ENCODE measurements around the gene LPAR3. TPM values are rescaled to one million over a fixed set of nuclear protein-coding genes. Genes with fewer than 3 reads are reported as not detected.
"Not testable (repeated sequence)": the region's sequence is repeated elsewhere in the genome, so short reads cannot be mapped to it uniquely, and the experiment has no call there.

Gene LPAR3
- total RNA-seq, 1 donor from 2014 or later: not detected

DNA sequence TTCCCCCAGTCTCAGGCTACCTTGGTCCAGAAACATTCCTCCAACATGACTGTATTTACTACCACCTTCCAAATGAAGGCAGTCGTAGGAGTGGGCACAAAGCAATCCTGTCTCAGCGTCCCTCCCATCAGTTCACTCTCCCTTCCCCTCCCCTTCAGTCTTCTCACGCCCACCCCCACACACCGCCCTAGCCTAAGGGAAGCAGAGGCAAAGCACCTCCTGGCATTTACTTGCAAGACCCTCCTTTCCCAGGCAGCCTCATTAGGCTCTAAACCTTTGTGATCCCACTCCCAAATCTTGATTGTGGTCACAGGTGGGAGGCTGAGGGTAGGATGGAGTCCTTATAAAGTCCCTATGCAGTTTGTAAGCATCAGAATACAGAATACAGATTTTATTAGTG lies 23.9 kb upstream of the LPAR3 start:
- H3K9me3 Mint-ChIP-seq (ENCODE audit: low read depth): no peaks in the 10 kb centered on the region
- no peak for TF ChIP-seq CTCF (IDR thresholded peaks at IDR 0.05)
- DNase-seq (ENCODE audit: low spot score): no peak
- no peak overlapping the region for H3K4me3 Mint-ChIP-seq (ENCODE audit: unreplicated experiment)
- H3K27ac Mint-ChIP-seq (ENCODE audit: unreplicated experiment): no peak overlapping the region
- H3K27me3 Mint-ChIP-seq (ENCODE audit: low read depth): peaks cover 46% of the 10 kb centered on the region
- H3K36me3 Mint-ChIP-seq (ENCODE audit: low read depth): no peaks in the 10 kb centered on the region
- H3K4me1 Mint-ChIP-seq (ENCODE audit: low read depth): no peaks in the 10 kb centered on the region

DNA sequence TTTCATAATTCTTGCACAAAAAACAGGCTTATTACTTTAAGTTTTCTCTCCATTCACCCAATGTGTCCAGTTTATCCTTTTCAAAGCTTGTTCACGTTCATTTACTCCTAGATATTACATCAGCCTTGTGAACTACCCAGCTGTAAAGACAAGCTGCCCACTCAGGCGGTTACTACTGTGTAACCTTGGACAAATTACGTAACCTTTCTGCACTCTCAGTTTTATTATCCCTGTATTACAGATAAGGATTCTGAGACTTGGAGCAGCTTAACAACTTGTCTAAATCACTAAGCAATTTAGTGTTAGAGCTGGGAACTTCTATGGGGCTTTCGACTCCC lies 20.5 kb upstream of the LPAR3 start:
- peaks cover 48% of the 10 kb centered on the region for H3K27me3 Mint-ChIP-seq (ENCODE audit: low read depth)
- H3K4me1 Mint-ChIP-seq (ENCODE audit: low read depth): no peaks in the 10 kb centered on the region
- H3K36me3 Mint-ChIP-seq (ENCODE audit: low read depth): peaks cover 3% of the 10 kb centered on the region
- no peaks in the 10 kb centered on the region for H3K9me3 Mint-ChIP-seq (ENCODE audit: low read depth)
- DNase-seq (ENCODE audit: low spot score): no peak
- TF ChIP-seq CTCF (IDR thresholded peaks at IDR 0.05): no peak
- no peak overlapping the region for H3K4me3 Mint-ChIP-seq (ENCODE audit: unreplicated experiment)
- no peak overlapping the region for H3K27ac Mint-ChIP-seq (ENCODE audit: unreplicated experiment)

DNA sequence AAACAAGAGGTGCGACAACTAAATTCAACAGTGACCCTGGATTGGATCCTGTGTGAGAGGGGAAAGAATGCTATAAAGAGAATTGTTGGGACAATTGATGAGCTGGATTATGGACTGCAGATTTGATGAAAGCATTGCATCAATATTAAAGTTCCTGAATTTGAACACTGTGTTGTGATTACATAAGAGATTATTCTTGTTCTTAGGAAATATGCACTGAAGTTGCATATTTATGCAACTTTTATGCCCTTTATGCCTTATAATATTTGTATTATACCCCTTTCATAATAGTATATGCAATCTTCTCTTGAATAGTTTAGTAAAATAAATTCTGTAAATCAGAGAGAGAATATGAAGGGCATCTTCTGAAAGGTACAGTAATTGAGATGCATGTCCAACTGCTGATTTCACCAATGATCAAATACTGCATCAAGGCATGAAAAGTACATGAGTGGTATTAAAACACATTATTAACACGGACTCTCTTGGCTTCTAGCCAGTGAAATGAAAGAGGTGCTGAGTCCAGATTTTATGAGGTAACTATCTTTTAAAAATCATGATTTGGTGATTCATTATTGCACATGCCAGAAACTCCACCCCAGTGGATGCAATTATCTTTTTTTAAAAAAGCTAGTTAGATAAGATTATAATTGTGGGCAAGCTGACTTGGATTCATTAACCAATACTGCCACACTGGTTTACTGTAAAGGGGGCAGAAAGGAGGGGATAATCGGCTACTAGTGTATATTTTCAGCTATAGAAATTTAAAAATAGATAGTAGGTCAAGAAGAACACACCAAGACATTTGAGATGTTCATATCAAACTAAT lies 19.9 kb upstream of the LPAR3 start:
- Mint-ChIP-seq H3K27me3 (ENCODE audit: low read depth) (peaks cover 43% of the 10 kb centered on the region), H3K9me3 (ENCODE audit: low read depth) (no peaks in the 10 kb centered on the region)
- no peak for DNase-seq (ENCODE audit: low spot score)

DNA sequence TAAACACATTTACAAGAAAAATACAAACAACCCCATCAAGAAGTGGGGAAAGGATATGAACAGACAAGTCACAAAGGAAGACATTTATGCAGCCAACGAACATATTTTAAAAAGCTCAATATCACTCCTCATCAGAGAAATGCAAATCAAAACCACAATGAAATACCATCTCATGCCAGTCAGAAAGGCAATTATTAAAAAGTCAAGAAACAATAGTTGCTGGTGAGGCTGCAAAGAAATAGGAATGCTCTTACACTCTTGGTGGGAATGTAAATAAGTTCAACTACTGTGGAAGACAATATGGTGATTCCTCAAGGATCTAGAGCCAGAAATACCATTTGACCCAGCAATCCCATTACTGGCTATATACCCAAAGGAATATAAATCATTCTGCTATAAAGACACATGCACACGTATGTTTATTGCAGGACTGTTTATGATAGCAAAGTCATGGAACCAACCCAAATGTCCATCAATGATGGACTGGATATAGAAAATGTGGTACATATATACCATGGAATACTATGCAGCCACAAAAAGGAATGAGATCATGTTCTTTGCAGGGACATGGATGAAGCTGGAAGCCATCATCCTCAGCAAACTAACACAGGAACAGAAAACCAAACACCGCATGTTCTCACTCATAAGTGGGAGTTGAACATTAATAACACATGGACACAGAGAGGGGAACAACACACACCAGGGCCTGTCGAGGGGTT lies 15.9 kb upstream of the LPAR3 start:
- not testable (repeated sequence) for H3K9me3 Mint-ChIP-seq (ENCODE audit: low read depth); H3K36me3 Mint-ChIP-seq (ENCODE audit: low read depth); H3K4me3 Mint-ChIP-seq (ENCODE audit: unreplicated experiment); DNase-seq (ENCODE audit: low spot score); H3K4me1 Mint-ChIP-seq (ENCODE audit: low read depth); H3K27ac Mint-ChIP-seq (ENCODE audit: unreplicated experiment)
- H3K27me3 Mint-ChIP-seq (ENCODE audit: low read depth): peaks cover 42% of the 10 kb centered on the region

More for the DNA sequence above, 19.9 kb upstream of the LPAR3 start:
- H3K36me3 Mint-ChIP-seq (ENCODE audit: low read depth): peaks cover 3% of the 10 kb centered on the region
- no peak overlapping the region for H3K27ac Mint-ChIP-seq (ENCODE audit: unreplicated experiment)
- TF ChIP-seq CTCF (IDR thresholded peaks at IDR 0.05): no peak
- H3K4me3 Mint-ChIP-seq (ENCODE audit: unreplicated experiment): no peak overlapping the region
- no peaks in the 10 kb centered on the region for H3K4me1 Mint-ChIP-seq (ENCODE audit: low read depth)

DNA sequence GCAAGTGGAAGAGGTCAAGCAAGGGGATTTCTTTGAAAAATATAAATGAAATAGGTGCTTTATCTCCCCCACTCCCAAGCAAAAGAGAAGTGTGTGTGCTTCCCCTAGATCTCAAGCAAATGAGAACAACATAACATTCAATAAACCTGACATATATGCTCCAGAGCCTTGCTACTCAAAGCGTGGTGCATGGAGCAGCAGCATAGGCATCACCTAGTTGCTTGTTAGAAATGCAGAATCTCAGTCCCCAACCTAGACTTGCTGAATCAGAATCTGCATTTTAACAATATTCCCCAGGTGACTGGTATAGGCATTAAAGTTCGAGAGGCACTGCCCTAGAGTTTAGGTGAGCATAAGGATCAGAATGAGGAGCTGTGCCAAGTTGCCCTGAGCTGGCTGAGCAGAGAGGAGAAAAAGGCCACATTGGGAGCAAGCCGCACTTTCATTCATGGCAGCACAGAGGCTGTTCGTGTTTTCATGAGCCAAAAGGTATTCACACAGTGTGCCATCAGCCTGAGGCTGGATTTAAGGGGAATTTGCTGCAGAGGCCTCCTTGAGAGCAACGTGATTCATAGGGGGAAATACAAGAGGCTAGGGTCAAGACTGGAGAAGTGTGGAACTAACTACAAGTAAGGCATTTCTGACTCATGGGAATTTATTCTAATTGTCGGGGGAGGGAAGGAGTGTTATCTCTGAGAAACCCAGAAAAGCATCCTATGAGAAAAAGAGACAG lies 14.3 kb upstream of the LPAR3 start:
- H3K9me3 Mint-ChIP-seq (ENCODE audit: low read depth): peaks cover 1% of the 10 kb centered on the region
- peaks cover 3% of the 10 kb centered on the region for H3K36me3 Mint-ChIP-seq (ENCODE audit: low read depth)
- H3K4me3 Mint-ChIP-seq (ENCODE audit: unreplicated experiment): no peak overlapping the region
- peaks cover 32% of the 10 kb centered on the region for H3K27me3 Mint-ChIP-seq (ENCODE audit: low read depth)
- H3K27ac Mint-ChIP-seq (ENCODE audit: unreplicated experiment): no peak overlapping the region
- peaks cover 4% of the 10 kb centered on the region for H3K4me1 Mint-ChIP-seq (ENCODE audit: low read depth)
- no peak for TF ChIP-seq CTCF (IDR thresholded peaks at IDR 0.05)
- DNase-seq (ENCODE audit: low spot score): no peak

GRCh38 chr1:84902727-84903126 lies 9.7 kb upstream of the LPAR3 start:
- DNase-seq (ENCODE audit: low spot score); H3K9me3 Mint-ChIP-seq (ENCODE audit: low read depth); H3K27ac Mint-ChIP-seq (ENCODE audit: unreplicated experiment); H3K36me3 Mint-ChIP-seq (ENCODE audit: low read depth); H3K4me1 Mint-ChIP-seq (ENCODE audit: low read depth); H3K4me3 Mint-ChIP-seq (ENCODE audit: unreplicated experiment): not testable (repeated sequence)
- peaks cover 25% of the 10 kb centered on the region for H3K27me3 Mint-ChIP-seq (ENCODE audit: low read depth)
